ENCODE results near the gene R3HDM1. TPM values are rescaled to one million over a fixed set of nuclear protein-coding genes. Genes with fewer than 3 reads are reported as not detected.
"Not testable (repeated sequence)": the region's sequence is repeated elsewhere in the genome, so short reads cannot be mapped to it uniquely, and the experiment has no call there.

The R3HDM1 gene
- total RNA-seq, 1 donor from 2014 or later = 23.3 TPM

DNA sequence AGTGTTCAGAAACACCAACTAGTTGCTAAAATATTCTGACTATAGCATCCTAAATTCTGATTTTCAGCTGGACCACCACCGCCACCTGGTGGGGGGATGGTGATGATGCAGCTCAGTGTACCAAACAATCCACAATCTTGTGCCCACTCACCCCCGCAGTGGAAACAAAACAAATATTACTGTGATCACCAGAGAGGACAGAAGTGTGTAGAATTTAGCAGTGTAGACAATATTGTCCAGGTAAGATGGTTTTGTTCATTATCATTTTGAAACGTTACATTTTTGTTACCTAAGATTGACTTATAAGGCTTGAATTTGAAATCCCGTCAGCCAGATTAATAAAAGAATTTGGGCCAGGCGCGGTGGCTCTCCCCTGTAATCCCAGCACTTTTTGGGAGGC, 178.7 kb downstream of the R3HDM1 start:
- DNase-seq (ENCODE audit: low read depth) = peak; percentile 32

DNA sequence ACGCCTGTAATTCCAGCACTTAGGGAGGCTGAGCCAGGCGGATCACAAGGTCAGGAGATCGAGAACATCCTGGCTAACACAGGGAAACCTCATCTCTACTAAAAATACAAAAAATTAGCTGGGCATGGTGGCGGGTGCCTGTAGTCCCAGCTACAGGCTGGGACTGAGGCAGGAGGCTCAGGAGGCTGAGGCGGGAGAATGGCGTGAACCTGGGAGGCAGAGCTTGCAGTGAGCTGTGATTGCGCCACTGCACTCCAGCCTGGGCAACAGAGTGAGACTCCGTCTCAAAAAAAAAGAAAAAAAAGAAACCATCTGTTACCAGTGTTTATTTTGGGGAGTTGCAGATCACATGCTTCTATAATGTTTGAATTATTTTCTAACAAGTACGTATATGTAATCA, 183.8 kb downstream of the R3HDM1 start:
- not testable (repeated sequence) for DNase-seq (ENCODE audit: low read depth)

DNA sequence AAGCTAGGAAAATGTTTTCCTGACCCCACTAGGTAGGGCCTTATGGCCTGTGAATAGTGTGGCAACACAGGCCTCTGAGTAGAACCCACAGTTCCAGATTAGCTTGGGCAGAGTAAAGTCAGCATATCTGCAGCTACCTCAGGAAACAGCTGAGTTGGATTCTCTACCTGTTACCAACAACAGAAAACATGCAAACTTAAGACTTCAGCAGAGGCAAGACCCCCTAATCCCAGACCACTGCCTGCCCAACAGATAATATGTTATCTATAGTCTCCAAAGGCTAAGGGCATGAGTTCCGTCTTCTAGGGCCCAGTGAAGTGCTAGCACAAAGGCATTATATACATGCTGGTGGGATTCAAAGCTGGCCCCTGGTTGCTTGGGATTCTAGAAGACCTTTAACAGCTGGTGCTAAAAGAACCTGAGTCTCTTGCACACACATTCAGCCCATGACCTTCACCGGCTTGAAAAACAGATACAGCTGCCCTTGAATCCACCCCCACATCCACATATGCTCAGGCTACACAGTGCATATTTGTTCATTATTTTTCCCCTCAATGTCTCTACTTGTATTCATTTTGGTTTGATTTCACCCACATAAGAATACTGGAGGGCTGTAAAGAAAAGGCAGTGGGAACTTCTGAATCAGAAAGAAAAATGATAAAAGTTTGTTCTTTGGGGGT, 196.9 kb downstream of the R3HDM1 start:
- no peak for DNase-seq (ENCODE audit: low read depth)

DNA sequence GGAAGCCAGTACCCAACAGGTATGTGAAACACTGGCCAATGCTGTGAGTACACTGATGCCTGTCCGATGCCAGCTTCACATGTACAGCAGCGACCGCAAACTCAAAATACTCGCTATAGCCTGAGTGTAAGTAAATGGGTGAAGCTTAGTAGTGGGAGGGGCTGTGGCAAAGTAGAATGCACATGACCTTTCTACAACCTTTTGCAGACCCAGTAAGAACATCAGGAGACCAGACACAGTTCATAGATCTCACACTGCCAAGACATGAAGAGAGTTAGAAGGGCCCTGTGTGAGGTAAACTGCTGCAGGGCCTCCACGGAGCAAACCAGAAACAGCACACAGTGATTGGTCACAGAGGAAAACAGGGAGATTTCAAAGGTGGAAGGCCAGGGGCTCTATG, 201.3 kb downstream of the R3HDM1 start:
- no peak for DNase-seq (ENCODE audit: low read depth)

DNA sequence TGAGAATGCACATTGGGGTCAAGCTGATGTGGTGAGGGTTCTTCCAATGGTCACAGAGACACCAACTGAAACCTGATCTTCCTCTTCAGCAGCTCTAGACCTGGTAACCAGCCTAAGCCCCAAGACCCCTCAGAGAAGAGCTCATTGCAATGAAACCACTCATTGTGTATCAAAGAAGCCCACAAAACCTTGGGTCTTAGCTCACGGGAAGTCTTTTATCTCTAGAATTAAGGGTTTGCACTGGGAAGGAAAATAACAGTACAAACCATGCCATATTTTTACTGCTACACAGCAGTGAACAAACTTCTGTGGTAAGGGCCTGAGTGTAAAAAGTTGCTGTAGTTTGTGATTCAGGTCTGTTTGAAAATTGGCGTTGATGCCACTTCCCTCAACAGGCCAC, 201.8 kb downstream of the R3HDM1 start:
- DNase-seq (ENCODE audit: low read depth) = no peak

DNA sequence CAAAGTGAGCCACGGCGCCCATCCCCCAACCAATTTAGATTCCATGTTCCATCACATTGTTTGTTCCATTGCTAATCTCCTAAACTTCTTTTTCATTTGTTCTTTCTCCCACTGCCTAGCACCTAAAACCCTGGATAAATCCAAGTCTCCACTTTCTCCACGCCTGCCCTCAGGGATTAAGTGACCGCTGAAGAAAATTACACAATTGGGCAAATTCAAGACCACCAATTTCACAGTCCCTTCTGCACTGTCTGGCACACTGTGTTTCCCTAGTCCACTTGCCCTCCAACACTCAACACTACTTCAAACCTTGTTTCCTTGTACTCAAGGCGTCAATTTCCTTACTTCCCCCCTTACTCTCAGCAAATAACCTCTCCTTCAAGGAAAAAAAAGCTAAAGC, 205.3 kb downstream of the R3HDM1 start:
- no peak for DNase-seq (ENCODE audit: low read depth)

DNA sequence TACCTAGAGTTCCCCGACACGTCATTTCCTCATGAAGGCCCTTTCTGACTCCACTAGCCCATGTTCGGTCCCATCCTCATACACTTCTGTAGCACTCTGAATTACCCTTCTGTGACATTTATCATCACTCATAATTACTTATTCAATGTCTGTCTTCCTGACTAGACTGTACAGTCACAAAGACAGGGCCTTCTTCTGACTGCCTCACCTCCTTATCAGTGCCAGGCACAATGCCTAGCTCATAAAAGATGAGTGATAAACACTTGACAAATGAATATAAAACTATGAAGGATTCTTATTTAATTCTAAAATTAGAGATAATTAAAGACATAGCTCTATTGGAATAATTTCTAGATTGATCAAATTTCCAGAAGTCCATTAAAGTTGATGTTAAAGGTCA, 208.9 kb downstream of the R3HDM1 start:
- no peak for DNase-seq (ENCODE audit: low read depth)

DNA sequence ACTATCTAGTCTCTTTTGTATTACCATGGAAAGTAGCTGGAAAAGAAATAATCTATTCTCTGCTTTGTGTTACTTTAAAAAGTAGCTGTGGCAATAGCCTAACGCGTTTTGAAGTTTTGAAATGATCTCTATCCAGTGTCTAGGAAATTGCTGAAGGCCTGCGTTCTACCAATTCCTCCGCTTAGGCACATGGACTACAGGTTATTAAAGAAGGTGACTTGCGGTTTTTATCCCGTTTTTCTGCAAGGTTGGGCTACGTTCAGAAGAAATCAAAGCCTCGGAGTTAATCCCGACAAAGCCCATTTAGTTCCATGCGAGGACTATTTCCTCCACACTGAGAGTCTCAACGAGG, 209.7 kb downstream of the R3HDM1 start:
- DNase-seq (ENCODE audit: low read depth) = no peak

DNA sequence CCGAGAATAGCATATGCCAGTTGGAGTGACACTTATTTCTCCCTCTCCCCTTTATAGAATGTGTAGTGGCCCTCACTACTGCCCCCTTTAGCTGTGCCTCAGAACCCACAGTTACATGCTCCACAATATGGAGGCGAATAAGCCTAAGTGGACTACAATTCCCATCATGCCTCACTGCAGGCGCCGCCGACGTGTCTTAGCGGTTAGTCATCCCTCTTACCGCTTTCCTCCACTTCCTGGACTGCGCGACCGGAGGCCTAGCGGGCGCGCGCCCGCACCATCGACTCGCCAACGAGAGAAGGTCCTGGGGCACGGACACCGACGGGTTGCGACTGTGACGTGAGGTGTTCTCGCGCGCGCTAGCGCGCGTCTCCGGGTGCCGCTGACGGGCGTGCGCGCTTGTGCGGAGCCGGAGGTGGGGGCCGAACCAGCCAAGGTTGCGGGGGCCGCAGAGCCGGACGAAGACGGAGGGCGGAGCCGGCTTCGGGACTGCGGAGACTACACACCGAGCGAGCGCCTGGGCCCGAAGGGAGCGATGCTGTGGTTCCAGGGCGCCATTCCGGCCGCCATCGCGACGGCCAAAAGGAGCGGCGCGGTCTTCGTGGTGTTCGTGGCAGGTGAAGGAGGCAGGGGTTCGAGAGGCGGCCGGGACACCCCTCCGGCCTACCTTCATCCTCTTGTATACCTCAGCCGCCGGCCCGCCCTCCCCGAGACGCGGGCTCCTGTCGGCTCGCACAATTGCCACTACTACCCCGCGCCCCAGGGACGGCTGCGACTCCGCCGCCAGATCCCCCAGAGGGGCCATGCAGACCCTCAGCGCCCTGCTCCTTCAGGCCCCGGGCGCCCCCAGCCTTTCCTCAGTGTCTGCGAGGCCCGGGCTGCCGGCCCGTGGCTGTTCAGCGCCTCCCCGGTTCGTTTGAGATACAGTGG, 210.4 kb downstream of the R3HDM1 start, which contains the start of gene UBXN4:
Gene UBXN4 (plus strand): TSS at position 461 of the 930 bp plus-strand sequence. CDS start 75 bp downstream, at position 536.
- peak; percentile 96 for DNase-seq (ENCODE audit: low read depth)

DNA sequence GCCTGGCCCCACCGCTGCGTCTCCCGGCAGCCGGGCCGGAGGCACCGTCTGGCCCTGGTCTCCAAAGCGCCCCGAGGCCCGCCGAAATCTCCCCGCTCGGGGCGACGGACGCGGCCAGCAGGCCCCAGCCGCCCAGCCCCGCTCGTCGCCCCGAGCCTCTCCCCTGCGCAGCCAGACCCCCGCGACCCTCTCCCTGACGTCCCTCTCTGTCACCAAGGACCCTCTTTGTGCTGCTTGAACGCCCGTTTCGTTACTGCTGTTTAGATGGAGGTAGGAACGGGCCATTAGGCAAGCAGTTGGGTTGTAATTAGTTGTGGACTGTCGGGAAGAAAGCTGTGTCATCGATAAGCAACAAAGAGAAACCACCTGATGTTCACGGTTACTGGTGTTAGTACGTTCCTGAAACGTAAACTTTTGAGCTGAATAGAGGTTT, 211.1 kb downstream of the R3HDM1 start:
- peak; percentile 74 for DNase-seq (ENCODE audit: low read depth)

DNA sequence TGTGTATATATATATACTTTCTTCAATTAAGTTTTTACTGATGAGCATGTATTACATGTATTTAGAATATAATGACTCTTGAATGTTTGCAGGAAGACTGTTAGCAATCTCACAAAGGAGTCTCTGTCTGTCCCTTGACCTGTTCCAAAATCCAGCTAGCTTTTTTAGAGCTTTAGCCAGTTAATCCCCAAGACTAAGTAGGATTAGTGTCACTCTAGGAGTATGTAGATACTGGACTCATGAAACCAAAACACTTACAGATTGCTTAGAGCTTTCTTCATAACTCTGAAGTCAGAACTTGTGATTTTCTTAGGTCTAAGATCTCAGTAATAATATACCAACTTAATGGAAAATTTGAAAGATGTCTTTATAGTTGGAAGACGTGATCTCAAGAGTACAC, 212.6 kb downstream of the R3HDM1 start:
- DNase-seq (ENCODE audit: low read depth) = no peak

DNA sequence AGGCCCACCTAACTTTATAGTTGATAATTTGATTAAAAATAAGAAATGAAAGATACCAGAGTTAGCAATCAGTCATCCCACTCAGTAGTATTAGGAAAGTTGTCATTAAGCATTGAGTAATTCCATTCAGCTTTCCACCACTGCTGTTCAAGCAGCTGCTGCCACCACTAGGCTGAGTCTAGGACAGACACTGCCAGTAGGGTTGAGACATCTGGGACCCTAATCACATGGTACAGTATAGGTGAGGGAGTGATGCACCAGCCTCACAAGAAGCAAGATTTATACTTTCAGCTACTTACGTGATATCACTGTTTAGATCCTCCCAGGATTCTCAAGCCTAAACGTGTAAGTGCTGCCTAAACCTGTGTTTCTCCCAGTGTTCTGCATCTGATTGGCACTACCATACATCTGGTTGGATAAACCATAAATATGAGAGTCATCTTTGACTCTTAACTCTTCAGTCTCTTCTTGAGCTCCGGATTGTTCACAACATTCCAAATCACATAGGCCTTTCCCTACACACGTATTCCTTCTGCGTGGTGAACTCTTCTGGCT, 213.6 kb downstream of the R3HDM1 start:
- peak; percentile 49 for DNase-seq (ENCODE audit: low read depth)

DNA sequence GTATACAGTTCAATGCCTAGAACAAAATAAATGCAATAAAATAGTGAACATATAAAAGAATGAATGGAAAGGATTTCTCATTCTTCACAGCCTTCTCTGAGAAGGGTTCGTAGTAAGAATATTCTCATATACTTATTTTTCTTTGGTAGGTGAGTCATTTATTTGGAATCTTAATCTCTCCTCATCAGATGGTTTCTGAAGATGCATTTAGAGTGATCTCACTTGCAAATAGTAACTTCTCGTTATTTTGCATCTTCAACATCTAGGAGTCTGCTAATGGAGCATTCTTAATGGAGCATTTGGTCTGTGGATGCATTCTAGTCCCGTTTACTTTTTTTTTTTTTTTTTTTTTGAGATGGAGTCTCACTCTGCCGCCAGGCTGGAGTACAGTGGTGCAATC, 214.3 kb downstream of the R3HDM1 start:
- peak; percentile 29 for DNase-seq (ENCODE audit: low read depth)

DNA sequence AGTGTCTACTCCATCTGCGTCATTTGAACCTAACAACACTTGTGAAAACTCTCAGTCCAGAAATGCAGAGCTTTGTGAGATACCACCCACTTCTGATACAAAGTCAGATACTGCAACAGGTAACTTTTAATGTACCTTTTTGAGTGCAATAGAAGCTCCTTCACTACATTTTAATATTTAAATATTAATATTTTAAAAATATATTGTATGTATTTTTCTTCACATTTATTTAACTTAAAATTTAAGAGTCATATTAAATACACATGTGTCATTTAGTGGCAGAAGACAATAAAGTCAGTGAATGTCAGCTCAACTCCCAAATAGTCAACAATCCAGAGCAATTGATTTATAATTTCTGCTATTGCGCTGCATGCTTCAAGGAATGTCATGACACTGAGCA, 224.3 kb downstream of the R3HDM1 start:
- DNase-seq (ENCODE audit: low read depth) = no peak

DNA sequence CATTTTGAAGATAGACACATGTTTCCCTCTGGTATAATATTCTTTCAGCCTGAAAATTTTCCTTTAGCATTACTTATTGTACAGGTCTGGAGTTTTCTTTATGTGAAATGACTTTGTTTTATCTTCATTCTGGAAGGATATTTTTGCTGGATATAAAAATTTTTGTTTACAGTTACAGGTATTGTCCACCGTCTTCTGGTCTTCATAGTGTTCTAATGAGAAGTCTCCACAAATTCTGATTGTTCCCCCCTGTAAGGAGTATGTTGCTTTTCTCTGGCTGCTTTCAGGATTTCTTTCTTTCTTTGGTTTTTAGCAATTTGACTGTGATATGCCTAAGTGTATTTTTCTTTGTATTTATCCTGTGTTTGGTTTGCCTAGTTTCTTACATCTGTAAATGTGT, 225.4 kb downstream of the R3HDM1 start:
- no peak for DNase-seq (ENCODE audit: low read depth)

DNA sequence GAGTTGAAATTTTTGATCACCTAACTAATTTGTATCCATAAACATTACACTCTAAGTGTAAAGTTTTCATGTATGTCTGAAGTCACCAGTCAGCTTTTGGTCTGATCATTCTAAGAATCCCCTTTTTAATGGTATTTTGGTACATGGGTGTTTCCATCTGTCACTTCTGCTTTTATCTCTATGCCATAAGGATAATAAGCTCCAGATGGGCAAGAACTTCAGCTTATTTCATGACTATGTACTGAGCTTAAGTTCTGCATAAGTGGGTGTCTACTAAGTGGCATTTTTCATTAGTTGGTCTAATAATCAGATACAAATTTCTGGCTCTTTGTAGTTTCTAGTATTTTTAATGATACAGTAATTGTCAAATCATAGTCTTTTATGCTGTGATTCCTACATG, 230.7 kb downstream of the R3HDM1 start:
- DNase-seq (ENCODE audit: low read depth) = no peak

DNA sequence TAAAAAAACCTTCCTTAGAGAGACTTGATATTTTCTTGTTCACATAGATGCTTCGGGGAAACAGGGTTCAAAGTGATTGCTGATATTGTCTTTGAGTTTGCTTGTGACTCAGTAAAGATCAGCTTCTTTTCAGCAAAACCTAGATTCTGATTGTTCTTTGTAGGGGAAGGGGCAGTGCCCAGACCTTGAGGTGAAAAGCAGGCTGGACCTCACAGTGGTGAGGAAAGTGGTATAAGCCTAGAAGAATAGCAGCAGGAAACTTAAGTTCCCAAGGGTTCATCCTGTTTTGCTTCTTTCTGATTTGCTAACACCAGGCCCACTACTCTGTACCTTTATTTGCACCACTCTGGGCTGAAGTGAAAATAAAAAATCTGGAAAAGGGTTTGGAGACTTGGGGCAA, 231.2 kb downstream of the R3HDM1 start:
- no peak for DNase-seq (ENCODE audit: low read depth)

DNA sequence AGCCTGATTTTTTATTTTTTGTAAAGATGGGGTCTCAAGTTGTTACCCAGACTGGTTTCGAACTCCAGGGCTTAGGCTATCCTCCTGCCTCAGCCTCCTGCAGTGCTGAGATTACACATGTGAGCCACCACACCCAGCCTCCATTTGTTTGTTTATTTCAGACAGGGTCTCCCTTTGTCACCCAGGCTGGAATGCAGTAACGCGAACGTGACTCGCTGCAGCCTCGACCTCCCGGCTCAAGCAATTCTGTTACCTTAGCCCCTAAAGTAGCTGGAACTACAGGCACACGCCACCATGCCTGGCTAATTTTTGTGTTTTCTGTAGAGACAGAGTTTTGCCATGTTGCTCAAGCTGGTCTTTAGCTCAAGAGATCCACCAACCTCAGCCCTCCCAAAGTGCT, 237.6 kb downstream of the R3HDM1 start:
- no peak for DNase-seq (ENCODE audit: low read depth)

DNA sequence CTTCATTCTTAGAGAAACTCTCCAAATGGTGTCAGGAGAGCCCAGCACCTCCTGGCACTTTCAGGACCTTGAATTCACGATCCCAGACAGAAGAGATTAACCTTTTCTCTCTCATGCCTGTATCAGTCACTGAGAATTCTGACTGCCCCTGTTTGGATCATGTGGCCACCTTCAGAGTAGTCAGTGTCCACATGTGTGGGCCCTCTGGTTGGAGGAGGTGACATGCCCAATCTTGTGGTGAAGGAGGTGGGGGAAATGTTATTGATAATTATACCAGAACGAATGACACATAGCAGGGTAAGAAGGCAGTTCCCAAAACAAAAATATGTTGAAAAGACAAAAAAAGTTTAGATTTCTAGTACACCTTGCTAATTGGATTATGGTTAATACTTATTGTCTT, 242.0 kb downstream of the R3HDM1 start:
- no peak for DNase-seq (ENCODE audit: low read depth)

DNA sequence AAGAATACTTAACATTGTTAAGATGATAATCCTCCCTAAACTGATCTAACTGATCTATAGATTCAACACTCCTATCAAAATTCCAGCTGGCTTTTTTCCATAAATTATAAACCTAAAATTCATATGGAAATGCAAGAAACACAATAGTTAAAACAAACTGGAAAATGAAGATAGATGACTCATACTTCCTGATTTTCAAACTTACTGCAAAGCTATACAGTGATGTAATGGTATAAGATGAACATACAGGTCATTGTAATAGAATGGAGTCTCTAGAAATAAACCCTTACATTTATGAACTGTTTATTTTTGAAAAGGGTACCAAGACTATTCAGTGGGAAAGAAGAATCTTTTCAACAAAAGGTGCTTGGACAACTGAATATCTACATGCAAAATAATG, 242.6 kb downstream of the R3HDM1 start:
- DNase-seq (ENCODE audit: low read depth) = no peak

Data from renal cortical epithelial cell (primary cell).